K562 (cell line): ENCODE results near the gene RPL35. TPM values are rescaled to one million over a fixed set of nuclear protein-coding genes. Genes with fewer than 3 reads are reported as not detected.

ENCODE experiments used
- ATAC-seq: fragments of 200-7000 bp; cut with Tn5 transposase; 3 replicates; pipeline ENCODE4 v1.9.1; 2020; ENCODE audit warnings: moderate library complexity
- BruUV-seq: library from RNA; stranded (reverse); fragments of 400-500 nt; replicated peaks from 2 replicates; lab custom pipeline; 2021; lab: Mats Ljungman, UMichigan
- CTCF ChIA-PET: fragments of 300-600 bp; formaldehyde crosslinking; extraction: SDS; loops from one replicate; lab custom pipeline; 2021; ENCODE audit warnings: low intra/inter-chr PET ratio; lab: Yijun Ruan, JAX
- POLR2A ChIA-PET: fragments of 300-600, 350-650 bp; sonication (Branson Sonifier 250); formaldehyde crosslinking; extraction: SDS; loops from one replicate; lab custom pipeline; 2021; ENCODE audit warnings: antibody characterized with exemption, inconsistent platforms; lab: Yijun Ruan, JAX
- DNase-seq, 4 experiments: peaks; one replicate each; pipeline versions ENCODE4 v3.0.0 to v3.0.0-alpha.2; 2011 to 2018; ENCODE audit warnings: low spot score in 3 of 4, mixed read lengths in 3 of 4; ENCODE audit errors: extremely low read depth in 1 of 4
- FAIRE-seq: peaks from 2 replicates; lab custom pipeline; 2011; peaks lifted over from hg19 to GRCh38; lab: Jason Lieb, UNC
- H2AFZ ChIP-seq: 2 replicates; pipeline ENCODE4 v1.6.0; 2011; ENCODE audit warnings: low read depth, low read length, control low read depth, inconsistent platforms
- H3K27ac ChIP-seq: fragments of 200-600 bp; 3 replicates; pipeline ENCODE4 v1.8.0; 2011; ENCODE audit warnings: low read depth, mild to moderate bottlenecking, control low read depth, inconsistent platforms, low read length, moderate library complexity, mixed read lengths; ENCODE audit errors: extremely low read depth
- H3K27me3 ChIP-seq, 2 experiments: fragments of 300-600 bp in 1 of 2; 2 replicates in 1 of 2; 3 replicates in 1 of 2; pipeline versions ENCODE4 v1.6.0 to v1.8.0; 2011; ENCODE audit warnings: inconsistent platforms in 2 of 2, low read length in 2 of 2, mild to moderate bottlenecking in 1 of 2, mixed read lengths in 1 of 2, moderate library complexity in 1 of 2; ENCODE audit not compliant: control insufficient read depth in 2 of 2, insufficient read depth in 2 of 2
- H3K36me3 ChIP-seq: fragments of 300-600 bp; 3 replicates; pipeline ENCODE4 v1.8.0; 2011; ENCODE audit warnings: mild to moderate bottlenecking, low read length, inconsistent platforms; ENCODE audit not compliant: control insufficient read depth, insufficient read depth
- H3K4me1 ChIP-seq, 2 experiments: fragments of 200-600 bp in 1 of 2; replicated peaks in 1 of 2; 2 replicates in 1 of 2; 3 replicates in 1 of 2; pipeline versions ENCODE4 v1.5.1 to v1.8.0; 2011; ENCODE audit warnings: inconsistent platforms in 2 of 2, low read length in 2 of 2, mild to moderate bottlenecking in 1 of 2, mixed read lengths in 1 of 2, moderate library complexity in 1 of 2; ENCODE audit not compliant: control insufficient read depth in 2 of 2, insufficient read depth in 2 of 2
- H3K4me2 ChIP-seq: 2 replicates; pipeline ENCODE4 v1.6.1; 2011; ENCODE audit warnings: low read length, control low read depth, inconsistent platforms, mixed read lengths; ENCODE audit not compliant: insufficient read depth
- H3K4me3 ChIP-seq: fragments of 200-600 bp; sonication (generic), shearing (Covaris generic); 2 replicates; pipeline ENCODE4 v1.5.1; 2016; ENCODE audit warnings: control low read depth, inconsistent platforms
- H3K79me2 ChIP-seq: fragments of 200-600 bp; 3 replicates; pipeline ENCODE4 v1.8.0; 2011; ENCODE audit warnings: low read length, inconsistent platforms; ENCODE audit not compliant: control insufficient read depth, insufficient read depth
- H3K9ac ChIP-seq, 2 experiments: 2 replicates each; pipeline versions ENCODE4 v1.6.0 to v1.6.1; 2011; ENCODE audit warnings: low read depth in 2 of 2, low read length in 2 of 2, control low read depth in 1 of 2, inconsistent platforms in 1 of 2, mild to moderate bottlenecking in 1 of 2, mixed read lengths in 1 of 2; ENCODE audit not compliant: insufficient read depth in 1 of 2
- H3K9me1 ChIP-seq: one replicate; pipeline ENCODE4 v1.6.0; 2011; ENCODE audit warnings: inconsistent platforms, mild to moderate bottlenecking, low read length, moderate library complexity; ENCODE audit not compliant: control insufficient read depth, insufficient read depth
- H3K9me3 ChIP-seq: replicated peaks from 2 replicates; pipeline ENCODE4 v1.5.1; 2011; ENCODE audit warnings: low read depth, low read length, inconsistent platforms; ENCODE audit not compliant: control insufficient read depth, insufficient read depth
- H4K20me1 ChIP-seq: replicated peaks from 2 replicates; pipeline ENCODE4 v1.6.1; 2011; ENCODE audit warnings: low read length, inconsistent platforms, mixed read lengths; ENCODE audit not compliant: control insufficient read depth, insufficient read depth
- CHD1 ChIP-seq: fragments of 200-600 bp; sonication (generic); IDR thresholded peaks from one replicate; pipeline ENCODE4 v1.6.1; 2012; ENCODE audit warnings: mild to moderate bottlenecking, moderate library complexity, low read length, inconsistent platforms
- GATA2 ChIP-seq: sonication (generic); formaldehyde crosslinking; IDR thresholded peaks from 2 replicates; pipeline ENCODE4 v1.4.0; 2020; ENCODE audit warnings: mild to moderate bottlenecking, missing genetic modification reagents
- KDM5B ChIP-seq: fragments of 200-600 bp; sonication (generic); IDR thresholded peaks from 2 replicates; pipeline ENCODE4 v1.6.1; 2012; ENCODE audit warnings: low read depth, mild to moderate bottlenecking, moderate library complexity, low read length, control low read depth, inconsistent platforms; ENCODE audit not compliant: insufficient replicate concordance
- POLR2G ChIP-seq: fragments of 200-400 bp; formaldehyde crosslinking; IDR thresholded peaks from 2 replicates; pipeline ENCODE4 v1.6.1; 2017; ENCODE audit warnings: low read depth, mild to moderate bottlenecking, antibody characterized with exemption, low read length, moderate library complexity
- PRPF4 ChIP-seq: fragments of 200-400 bp; formaldehyde crosslinking; IDR thresholded peaks from one replicate; pipeline ENCODE4 v1.6.1; 2017; ENCODE audit warnings: low read length, low read depth, mild to moderate bottlenecking; ENCODE audit not compliant: insufficient read depth, poor library complexity, severe bottlenecking
- RAD21 ChIP-seq, 2 experiments: fragments of 250-450 bp in 1 of 2; fragments of 450-650 bp in 1 of 2; sonication (Bioruptor Pico) in 1 of 2; formaldehyde crosslinking in 1 of 2; IDR thresholded peaks in 1 of 2; conservative IDR thresholded peaks in 1 of 2; 2 replicates each; pipeline versions ENCODE4 v1.4.0 to v1.8.0; 2020 to 2022; ENCODE audit warnings: mild to moderate bottlenecking in 2 of 2, moderate library complexity in 1 of 2
- RBFOX2 ChIP-seq: fragments of 200-400 bp; formaldehyde crosslinking; IDR thresholded peaks from 2 replicates; pipeline ENCODE4 v1.6.1; 2017; ENCODE audit warnings: low read depth, mild to moderate bottlenecking, low read length, moderate library complexity
- RBM22 ChIP-seq: fragments of 200-400 bp; formaldehyde crosslinking; IDR thresholded peaks from 2 replicates; pipeline ENCODE4 v1.6.1; 2018; ENCODE audit warnings: low read length, low read depth; ENCODE audit not compliant: poor library complexity, severe bottlenecking
- SIRT6 ChIP-seq: IDR thresholded peaks from one replicate; pipeline ENCODE4 v1.6.1; 2012; ENCODE audit warnings: low read depth, mild to moderate bottlenecking, control low read depth, inconsistent platforms, low read length, moderate library complexity
- STAG1 ChIP-seq: sonication (generic); formaldehyde crosslinking; IDR thresholded peaks from 2 replicates; pipeline ENCODE4 v1.5.0; 2020; ENCODE audit warnings: missing genetic modification reagents, borderline replicate concordance
- TEAD4 ChIP-seq, 2 experiments: sonication (generic) in 1 of 2; formaldehyde crosslinking in 1 of 2; IDR thresholded peaks; 2 replicates each; pipeline versions ENCODE4 v1.6.1 to v1.8.0; 2012 to 2022; ENCODE audit warnings: borderline replicate concordance in 1 of 2, inconsistent platforms in 1 of 2, low read length in 1 of 2, mild to moderate bottlenecking in 1 of 2, missing genetic modification reagents in 1 of 2
- XRCC5 ChIP-seq: fragments of 200-400 bp; formaldehyde crosslinking; IDR thresholded peaks from 2 replicates; pipeline ENCODE4 v1.6.1; 2017; ENCODE audit warnings: low read depth, mild to moderate bottlenecking, low read length
- ZNF551 ChIP-seq: fragments of 250-450 bp; sonication (Bioruptor Pico); IDR thresholded peaks from 2 replicates; pipeline ENCODE4 v1.5.0; 2021; ENCODE audit warnings: mild to moderate bottlenecking, moderate library complexity
- WGBS: fragments of 100-300 bp; shearing (Covaris generic); methylation state at CpG from one replicate; pipeline ENCODE4 v1.1.6; 2016; ENCODE audit warnings: low coverage, mixed read lengths; ENCODE audit not compliant: insufficient coverage; ENCODE audit errors: missing lambda C conversion rate; 5-methylcytosine and 5-hydroxymethylcytosine counted together
- in situ Hi-C: fragments of 300-500 bp; cut with MboI; formaldehyde crosslinking; loops from 4 replicates; pipeline ENCODE4 v1.15.0; 2018; ENCODE audit warnings: inconsistent platforms, mixed read lengths
- intact Hi-C: fragments of 100-400 bp; cut with micrococcal nuclease; formaldehyde crosslinking; loops from 2 replicates; pipeline ENCODE4 v1.14.2; 2022
- polyA plus RNA-seq, 8 experiments: library from polyadenylated mRNA; depleted of rRNA in 4 of 8; stranded (reverse) in 5 of 8; unstranded in 3 of 8; fragments of >200 nt; fragmentation: Nextera tagmentation in 2 of 8; fragmentation: Illumina TruSeq in 1 of 8; extraction: Ambion mirVana in 2 of 8; extraction: Trizol in 1 of 8; gene quantifications; 2 replicates each; pipeline versions ENCODE4 v1.2.1 to v1.2.3, GENCODE V29; 2011 to 2014; ENCODE audit warnings: inconsistent platforms in 1 of 8, missing spikeins in 1 of 8
- total RNA-seq, 7 experiments: library from RNA; depleted of rRNA in 6 of 7; stranded (reverse); fragments of >200 nt in 6 of 7; fragmentation: Illumina TruSeq in 2 of 7; extraction: Trizol in 2 of 7; gene quantifications; 2 replicates each; pipeline versions ENCODE4 v1.2.1 to v1.2.3, GENCODE V29; 2011 to 2021; ENCODE audit warnings: low replicate concordance in 1 of 7
- TF ChIP-seq, protein P1 (sequence below), 2 experiments: fragments of 450-650 bp in 1 of 2; sonication (generic) in 1 of 2; formaldehyde crosslinking in 1 of 2; IDR thresholded peaks in 1 of 2; conservative IDR thresholded peaks in 1 of 2; 2 replicates each; pipeline versions ENCODE4 v1.6.1 to v1.8.1; 2016 to 2023; ENCODE audit warnings: mild to moderate bottlenecking in 2 of 2, moderate library complexity in 2 of 2, inconsistent platforms in 1 of 2, missing genetic modification reagents in 1 of 2
- TF ChIP-seq, protein P2 (sequence below): fragments of 450-650 bp; IDR thresholded peaks from one replicate; pipeline ENCODE4 v1.6.1; 2018; ENCODE audit warnings: mild to moderate bottlenecking, moderate library complexity; ENCODE audit not compliant: partially characterized antibody
- TF ChIP-seq, protein P3 (sequence below): fragments of 250-450 bp; sonication (Bioruptor Pico); IDR thresholded peaks from 2 replicates; pipeline ENCODE4 v1.8.0; 2021; ENCODE audit warnings: moderate library complexity, mild to moderate bottlenecking, inconsistent platforms

The RPL35 gene
- total and polyA plus RNA-seq, 9 of the 15 experiments (the other 6 are each of a cell fraction or from before 2014, with no cell fraction given) = 1,755 to 5,101 (median 3,405) TPM

DNA sequence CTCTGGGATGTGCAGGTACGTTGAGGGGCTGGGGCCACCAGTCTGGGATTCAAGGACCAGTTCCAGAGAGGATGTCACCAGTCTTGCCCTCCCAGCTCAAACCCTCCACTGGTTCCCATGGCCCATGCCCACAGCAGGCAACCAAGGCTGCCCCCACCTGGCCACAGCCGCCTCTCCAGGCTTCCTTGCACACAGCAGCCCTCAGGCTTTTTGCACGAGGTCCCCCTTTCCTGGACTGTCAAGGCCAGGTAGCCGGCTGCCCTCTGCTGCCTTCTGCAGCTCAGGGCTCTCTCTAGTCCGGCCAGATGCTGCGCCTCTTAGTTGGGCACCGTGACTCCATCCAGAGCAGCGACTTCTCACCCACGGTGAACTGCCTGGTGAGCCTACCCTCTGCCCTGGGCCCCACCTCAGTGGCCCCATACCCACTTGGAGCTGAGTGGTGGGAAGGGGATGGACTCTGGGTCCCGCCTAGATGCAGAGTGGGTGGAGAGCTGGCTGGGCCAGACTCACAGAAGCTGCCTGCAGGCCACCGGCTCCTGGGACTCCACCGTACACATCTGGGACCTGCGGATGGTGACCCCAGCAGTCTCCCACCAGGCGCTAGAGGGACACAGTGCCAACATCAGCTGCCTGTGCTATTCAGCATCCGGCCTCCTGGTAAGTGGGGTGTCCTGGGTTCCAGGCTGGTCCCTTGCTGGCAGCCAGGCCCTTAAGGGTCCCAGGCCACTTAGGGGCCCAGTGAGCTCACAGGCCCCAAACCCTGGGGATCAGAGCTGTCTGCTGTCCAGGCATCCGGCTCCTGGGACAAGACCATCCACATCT is 5.6 kb downstream of the RPL35 start:
- Histone ChIP-seq H3K4me3 (no peak overlapping the region), H3K27me3 (no peaks in the 10 kb centered on the region), H3K79me2 (peaks cover 32% of the 10 kb centered on the region), H4K20me1 (peaks cover 51% of the 10 kb centered on the region), H3K9me1 (peaks cover 15% of the 10 kb centered on the region), H3K4me1 (peaks cover 16 to 72% of the 10 kb centered on the region in 2 experiments; a peak in 4 of 5 replicates), H2AFZ (no peak overlapping the region), H3K36me3 (peaks cover 51% of the 10 kb centered on the region), H3K9ac (peak overlapping the region in 1 of 2 experiments; percentile 61; a peak in 2 of 4 replicates), H3K4me2 (no peak overlapping the region), H3K9me3 (no peaks in the 10 kb centered on the region; the same call in 1 of the 2 replicates), H3K27ac (no peak overlapping the region)
- in situ Hi-C loops (no loop called here), intact Hi-C loops (loop anchor here (5.0 kb wide), 1 partner anchor 36 kb away; no protein-coding TSS in a partner anchor)
- BruUV-seq = no TSS peak
- WGBS = 58% methylated on average over 11 of the region's 16 CpGs
- CTCF ChIA-PET = interaction anchor here (6.3 kb wide), 1 partner anchor 83 kb away, joined by 209 read pairs; the partner anchor contains the start of gene NR6A1
- DNase-seq (peak in 2 of 4 experiments; percentile 51 to 53), FAIRE-seq (no peak), ATAC-seq (peak; percentile 37)
- POLR2A ChIA-PET = interaction anchor here (0.6 to 5.1 kb wide), 15 partner anchors 9 to 513 kb away, joined by 3 to 64 read pairs (median 4); partner anchors contain the start of gene NR6A1
- peak in 1 of 2 experiments; percentile 42; a peak in 2 of 4 replicates for TF ChIP-seq RAD21 (CRISPR knock-in tag; conservative IDR thresholded peaks at IDR 0.05 in 1 of 2, IDR thresholded peaks at IDR 0.05 in 1 of 2)
- no peak for TF ChIP-seq TEAD4 (IDR thresholded peaks at IDR 0.05; ENCODE audit: low read length)
- TF ChIP-seq TEAD4 (CRISPR knock-in tag; IDR thresholded peaks at IDR 0.05; ENCODE audit: borderline replicate concordance) = no peak
- no peak for TF ChIP-seq CHD1
- peak; percentile 23 for TF ChIP-seq SIRT6
- TF ChIP-seq, protein P1, sequence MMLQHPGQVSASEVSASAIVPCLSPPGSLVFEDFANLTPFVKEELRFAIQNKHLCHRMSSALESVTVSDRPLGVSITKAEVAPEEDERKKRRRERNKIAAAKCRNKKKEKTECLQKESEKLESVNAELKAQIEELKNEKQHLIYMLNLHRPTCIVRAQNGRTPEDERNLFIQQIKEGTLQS (IDR thresholded peaks at IDR 0.05) = no peak
- TF ChIP-seq, protein P1 (CRISPR knock-in tag; conservative IDR thresholded peaks at IDR 0.05) = 0 out of 2 replicates have a peak, but pooled peaks have one; percentile 24
- TF ChIP-seq, protein P2, sequence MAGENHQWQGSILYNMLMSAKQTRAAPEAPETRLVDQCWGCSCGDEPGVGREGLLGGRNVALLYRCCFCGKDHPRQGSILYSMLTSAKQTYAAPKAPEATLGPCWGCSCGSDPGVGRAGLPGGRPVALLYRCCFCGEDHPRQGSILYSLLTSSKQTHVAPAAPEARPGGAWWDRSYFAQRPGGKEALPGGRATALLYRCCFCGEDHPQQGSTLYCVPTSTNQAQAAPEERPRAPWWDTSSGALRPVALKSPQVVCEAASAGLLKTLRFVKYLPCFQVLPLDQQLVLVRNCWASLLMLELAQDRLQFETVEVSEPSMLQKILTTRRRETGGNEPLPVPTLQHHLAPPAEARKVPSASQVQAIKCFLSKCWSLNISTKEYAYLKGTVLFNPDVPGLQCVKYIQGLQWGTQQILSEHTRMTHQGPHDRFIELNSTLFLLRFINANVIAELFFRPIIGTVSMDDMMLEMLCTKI = no peak
- TF ChIP-seq PRPF4 = no peak
- peak; percentile 88 for TF ChIP-seq POLR2G
- peak; percentile 81 for TF ChIP-seq RBFOX2
- TF ChIP-seq STAG1 (CRISPR knock-in tag) = peak; percentile 51; the same call in 1 of the 2 replicates
- TF ChIP-seq, protein P3, sequence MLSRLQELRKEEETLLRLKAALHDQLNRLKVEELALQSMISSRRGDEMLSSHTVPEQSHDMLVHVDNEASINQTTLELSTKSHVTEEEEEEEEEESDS (CRISPR knock-in tag) = no peak
- 0 out of 2 replicates have a peak, but pooled peaks have one; percentile 11 for TF ChIP-seq XRCC5
- peak; percentile 90 for TF ChIP-seq RBM22
- no peak for TF ChIP-seq ZNF551 (CRISPR knock-in tag)
- TF ChIP-seq GATA2 = no peak
- TF ChIP-seq KDM5B = peak; percentile 32
